ENCODE data around the gene MX1.

GRCh38 chr21:41398251-41398650 is 27.8 kb upstream of the MX1 start:
- TF ChIP-seq CTCF (IDR thresholded peaks at IDR 0.05): no peak
- no peak for TF ChIP-seq POLR2A (IDR thresholded peaks at IDR 0.05)

All from stomach (tissue), 4 donors.